ENCODE data around the gene MXD4.

Gene MXD4

DNA sequence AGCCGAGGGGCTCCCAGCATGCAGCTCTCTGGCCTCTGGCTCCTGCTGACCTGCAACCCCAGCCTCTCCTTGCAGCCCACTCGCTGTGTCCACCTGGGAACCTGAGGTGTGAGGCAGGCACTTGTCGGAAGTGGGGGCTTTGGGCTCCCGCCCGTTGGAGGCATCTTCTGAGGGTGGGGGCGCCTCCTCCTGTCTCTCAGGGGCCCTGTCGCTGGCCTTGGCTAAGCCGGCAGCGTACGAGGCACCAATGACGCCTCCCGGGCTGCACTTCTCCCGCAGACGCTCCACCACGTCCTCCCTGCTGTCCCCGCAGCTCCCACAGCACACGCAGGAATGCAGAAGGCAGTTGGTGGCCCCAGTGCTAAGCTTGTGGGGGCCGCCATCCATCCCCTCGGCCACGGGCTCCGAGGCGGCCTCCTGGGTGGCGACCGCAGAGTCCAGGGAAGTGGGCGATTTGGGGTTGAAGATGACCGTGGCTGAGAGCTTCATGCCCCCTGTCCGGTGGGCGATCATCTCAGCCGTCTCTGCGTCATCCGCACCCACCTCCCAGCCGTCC is 42.5 kb upstream of the MXD4 start:
- TF ChIP-seq, protein P1, sequence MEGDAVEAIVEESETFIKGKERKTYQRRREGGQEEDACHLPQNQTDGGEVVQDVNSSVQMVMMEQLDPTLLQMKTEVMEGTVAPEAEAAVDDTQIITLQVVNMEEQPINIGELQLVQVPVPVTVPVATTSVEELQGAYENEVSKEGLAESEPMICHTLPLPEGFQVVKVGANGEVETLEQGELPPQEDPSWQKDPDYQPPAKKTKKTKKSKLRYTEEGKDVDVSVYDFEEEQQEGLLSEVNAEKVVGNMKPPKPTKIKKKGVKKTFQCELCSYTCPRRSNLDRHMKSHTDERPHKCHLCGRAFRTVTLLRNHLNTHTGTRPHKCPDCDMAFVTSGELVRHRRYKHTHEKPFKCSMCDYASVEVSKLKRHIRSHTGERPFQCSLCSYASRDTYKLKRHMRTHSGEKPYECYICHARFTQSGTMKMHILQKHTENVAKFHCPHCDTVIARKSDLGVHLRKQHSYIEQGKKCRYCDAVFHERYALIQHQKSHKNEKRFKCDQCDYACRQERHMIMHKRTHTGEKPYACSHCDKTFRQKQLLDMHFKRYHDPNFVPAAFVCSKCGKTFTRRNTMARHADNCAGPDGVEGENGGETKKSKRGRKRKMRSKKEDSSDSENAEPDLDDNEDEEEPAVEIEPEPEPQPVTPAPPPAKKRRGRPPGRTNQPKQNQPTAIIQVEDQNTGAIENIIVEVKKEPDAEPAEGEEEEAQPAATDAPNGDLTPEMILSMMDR (IDR thresholded peaks at IDR 0.05; ENCODE audit: poor library complexity, severe bottlenecking) = no peak
- Histone ChIP-seq H3K4me3 (ENCODE audit: severe bottlenecking) (no peak overlapping the region), H3K9me3 (ENCODE audit: severe bottlenecking) (no peaks in the 10 kb centered on the region), H3K4me1 (ENCODE audit: insufficient read depth, poor library complexity, severe bottlenecking) (no peaks in the 10 kb centered on the region), H3K27me3 (ENCODE audit: insufficient read depth, poor library complexity, severe bottlenecking) (no peaks in the 10 kb centered on the region), H3K36me3 (ENCODE audit: low read depth) (no peaks in the 10 kb centered on the region), H3K27ac (ENCODE audit: poor library complexity, severe bottlenecking) (no peak overlapping the region)
- ATAC-seq (ENCODE audit: low read depth) (no peak), DNase-seq (ENCODE audit: low spot score) (no peak)

DNA sequence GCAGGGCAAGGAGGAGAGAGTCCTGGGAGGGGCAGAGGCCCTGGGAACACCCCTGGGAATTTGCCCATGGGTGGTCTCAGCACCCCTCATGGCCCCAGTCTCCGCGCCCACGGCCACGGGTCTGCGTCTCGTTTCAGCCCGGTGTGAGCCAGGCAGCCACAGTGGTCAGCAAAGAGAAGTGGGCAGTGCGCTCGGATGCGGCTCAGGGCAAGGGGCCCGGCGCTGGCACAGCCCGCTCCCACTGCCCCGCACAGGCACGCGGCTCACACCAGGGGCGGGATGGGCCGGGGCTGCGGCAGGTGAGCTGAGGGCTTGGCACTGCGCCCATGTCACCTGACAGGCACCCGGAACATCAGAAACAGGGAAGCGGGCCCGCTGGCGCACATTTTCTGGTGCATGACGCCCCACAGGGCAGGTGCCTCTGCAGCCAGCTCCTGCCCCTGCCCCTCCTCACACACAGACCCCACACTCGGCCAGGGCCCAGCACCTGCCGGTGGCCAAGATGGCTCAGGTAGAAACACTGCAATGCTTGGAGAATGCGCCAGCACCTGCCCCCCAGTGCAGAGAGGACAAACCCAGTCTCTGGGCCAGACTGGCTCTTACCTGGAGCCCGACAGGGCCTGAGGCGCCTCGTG is 41.9 kb upstream of the MXD4 start:
- no peaks in the 10 kb centered on the region for H3K36me3 ChIP-seq (ENCODE audit: low read depth)
- no peaks in the 10 kb centered on the region for H3K9me3 ChIP-seq (ENCODE audit: severe bottlenecking)
- ATAC-seq (ENCODE audit: low read depth) = no peak
- no peak overlapping the region for H3K27ac ChIP-seq (ENCODE audit: poor library complexity, severe bottlenecking)
- H3K4me1 ChIP-seq (ENCODE audit: insufficient read depth, poor library complexity, severe bottlenecking) = no peaks in the 10 kb centered on the region
- H3K4me3 ChIP-seq (ENCODE audit: severe bottlenecking) = no peak overlapping the region
- DNase-seq (ENCODE audit: low spot score) = no peak
- no peaks in the 10 kb centered on the region for H3K27me3 ChIP-seq (ENCODE audit: insufficient read depth, poor library complexity, severe bottlenecking)
- TF ChIP-seq, protein P1 (IDR thresholded peaks at IDR 0.05; ENCODE audit: poor library complexity, severe bottlenecking) = no peak

DNA sequence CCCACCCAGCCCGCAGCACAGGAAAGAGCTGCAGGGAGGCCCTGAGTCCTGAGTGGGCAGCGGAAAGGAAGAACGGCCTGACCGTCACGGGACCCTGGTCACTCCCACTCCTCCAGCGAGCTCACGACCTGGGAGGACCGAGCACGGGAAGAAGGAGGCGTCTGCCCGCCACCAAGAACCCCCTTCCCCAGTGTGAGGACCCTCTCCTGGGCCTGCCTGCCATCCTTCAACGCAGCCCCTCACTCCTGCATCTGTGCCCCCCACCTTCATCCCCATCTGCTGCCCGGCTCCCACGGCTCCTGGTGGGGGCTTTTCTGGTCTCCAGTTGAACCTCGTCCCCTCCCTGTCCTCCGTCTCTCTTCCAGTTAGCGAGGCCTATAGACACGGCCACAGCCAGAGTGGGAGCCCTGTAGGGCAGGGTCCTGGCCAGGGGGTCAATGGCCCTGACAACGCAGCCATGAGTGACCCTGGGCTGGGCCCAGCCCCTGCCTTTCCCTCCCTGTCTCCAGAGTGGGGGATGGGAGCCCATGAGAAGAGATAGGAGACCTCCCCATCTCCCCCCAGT is 41.3 kb upstream of the MXD4 start:
- ATAC-seq (ENCODE audit: low read depth) (no peak), DNase-seq (ENCODE audit: low spot score) (no peak)
- TF ChIP-seq, protein P1 (IDR thresholded peaks at IDR 0.05; ENCODE audit: poor library complexity, severe bottlenecking) = no peak
- Histone ChIP-seq H3K9me3 (ENCODE audit: severe bottlenecking) (no peaks in the 10 kb centered on the region), H3K4me1 (ENCODE audit: insufficient read depth, poor library complexity, severe bottlenecking) (no peaks in the 10 kb centered on the region), H3K27me3 (ENCODE audit: insufficient read depth, poor library complexity, severe bottlenecking) (no peaks in the 10 kb centered on the region), H3K36me3 (ENCODE audit: low read depth) (no peaks in the 10 kb centered on the region), H3K27ac (ENCODE audit: poor library complexity, severe bottlenecking) (no peak overlapping the region), H3K4me3 (ENCODE audit: severe bottlenecking) (no peak overlapping the region)

DNA sequence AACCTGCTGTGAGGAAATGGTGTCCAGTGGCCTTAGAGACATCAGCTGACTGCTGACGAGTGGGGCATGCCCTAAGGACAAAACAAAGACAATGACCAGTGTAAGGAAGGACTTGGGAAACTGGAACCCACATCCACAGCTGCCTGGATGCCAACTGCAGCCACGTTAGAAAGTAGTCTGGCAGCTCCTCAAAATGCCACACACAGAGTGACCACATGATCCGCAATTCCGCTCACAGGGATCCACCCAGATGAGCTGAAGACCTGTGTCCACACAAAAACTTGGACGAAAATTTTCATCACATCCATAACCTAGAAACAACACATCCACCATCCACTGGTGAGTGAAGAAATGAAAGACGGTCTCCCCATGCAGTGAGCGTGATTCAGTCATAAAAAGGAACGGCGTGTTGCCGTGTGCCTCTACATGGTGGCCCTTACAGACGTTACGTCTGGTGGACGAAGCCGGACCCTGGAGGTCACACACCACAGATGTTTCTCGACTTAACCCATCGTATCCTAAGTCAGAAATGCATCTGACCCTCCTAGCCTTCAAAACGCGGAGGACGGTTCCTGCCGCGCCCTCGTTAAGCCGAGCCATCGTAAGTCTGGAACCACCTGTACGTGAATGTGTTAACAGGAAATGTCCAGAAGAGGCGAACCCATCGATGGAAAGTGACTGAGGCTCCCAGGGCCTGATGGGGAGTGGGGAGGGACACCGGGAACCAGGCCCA is 40.6 kb upstream of the MXD4 start:
- Histone ChIP-seq H3K27ac (ENCODE audit: poor library complexity, severe bottlenecking) (no peak overlapping the region), H3K9me3 (ENCODE audit: severe bottlenecking) (no peaks in the 10 kb centered on the region), H3K4me1 (ENCODE audit: insufficient read depth, poor library complexity, severe bottlenecking) (no peaks in the 10 kb centered on the region), H3K4me3 (ENCODE audit: severe bottlenecking) (no peak overlapping the region), H3K36me3 (ENCODE audit: low read depth) (no peaks in the 10 kb centered on the region), H3K27me3 (ENCODE audit: insufficient read depth, poor library complexity, severe bottlenecking) (no peaks in the 10 kb centered on the region)
- TF ChIP-seq, protein P1 (IDR thresholded peaks at IDR 0.05; ENCODE audit: poor library complexity, severe bottlenecking) = no peak
- ATAC-seq (ENCODE audit: low read depth) = no peak
- no peak for DNase-seq (ENCODE audit: low spot score)
